Left lung (tissue), 10 donors: ENCODE data around the gene ENPP7. TPM values are rescaled to one million over a fixed set of nuclear protein-coding genes. Genes with fewer than 3 reads are reported as not detected.

ENCODE experiments used
- ATAC-seq: fragments of 200-7000 bp; cut with Tn5 transposase; one replicate; pipeline ENCODE4 v1.9.1; 2020; ENCODE audit warnings: moderate library complexity
- DNase-seq, 4 donors: peaks; one replicate each; pipeline ENCODE4 v3.0.0-alpha.2; 2013 to 2020
- H3K27ac ChIP-seq, 2 donors: fragments of 200-600 bp; sonication (generic) in 1 of 2; one replicate each; pipeline versions ENCODE4 v1.5.0 to v1.8.0; 2020 to 2021
- H3K27me3 ChIP-seq, 2 donors: fragments of 200-600 bp; sonication (generic) in 1 of 2; one replicate each; pipeline versions ENCODE4 v1.5.0 to v1.8.0; 2020 to 2021
- H3K36me3 ChIP-seq, 2 donors: fragments of 200-600 bp; sonication (generic) in 1 of 2; one replicate each; pipeline versions ENCODE4 v1.5.0 to v1.8.0; 2020 to 2021
- H3K4me1 ChIP-seq, 2 donors: fragments of 200-600 bp; one replicate each; pipeline ENCODE4 v1.8.0; 2021
- H3K4me3 ChIP-seq, 2 donors: fragments of 200-600 bp; sonication (generic) in 1 of 2; one replicate each; pipeline versions ENCODE4 v1.5.0 to v1.8.0; 2020 to 2021; ENCODE audit warnings: mild to moderate bottlenecking in 1 of 2
- H3K9me3 ChIP-seq, 2 donors: fragments of 200-600 bp; sonication (generic) in 1 of 2; one replicate each; pipeline versions ENCODE4 v1.5.0 to v1.8.0; 2020 to 2021
- CTCF ChIP-seq, 2 donors: fragments of 200-600 bp; sonication (generic) in 1 of 2; IDR thresholded peaks; one replicate each; pipeline versions ENCODE4 v1.5.0 to v1.8.0; 2021; ENCODE audit warnings: antibody characterized with exemption in 2 of 2
- intact Hi-C, 2 donors: fragments of 100-400 bp; cut with DNase I; formaldehyde crosslinking; loops; one replicate each; pipeline versions ENCODE4 v1.11.2 to v1.14.2; 2022
- polyA plus RNA-seq, 6 donors: library from polyadenylated mRNA; unstranded; fragments of 120-200 nt; gene quantifications; one replicate each; pipeline ENCODE4 v1.2.1, GENCODE V29; 2013; ENCODE audit not compliant: insufficient read length in 6 of 6
- total RNA-seq, 2 donors: library from RNA; stranded (reverse); fragmentation: NEBNext Ultra II Directional; extraction: Animal tissue kit (Norgen Biotek cat#: 25700); gene quantifications; one replicate each; pipeline ENCODE4 v1.2.1, GENCODE V29; 2021
- donor health status: DM: no; HTN: yes; CAD: no.
- donor health status: DM: no; HTN: no; CAD: no.

Gene ENPP7
- total and polyA plus RNA-seq, 8 donors = 0.18 TPM; not detected in 7

GRCh38 chr17:79691931-79692330 lies 38.8 kb upstream of the ENPP7 start:
- Histone ChIP-seq H3K27me3 (peaks cover 0 to 23% of the 10 kb centered on the region in 2 donors), H3K36me3 (no peaks in the 10 kb centered on the region), H3K9me3 (no peaks in the 10 kb centered on the region), H3K4me3 (no peak overlapping the region), H3K4me1 (peaks cover 12 to 16% of the 10 kb centered on the region in 2 donors), H3K27ac (no peak overlapping the region)
- no peak for TF ChIP-seq CTCF (IDR thresholded peaks at IDR 0.05)
- intact Hi-C loops = no loop called here
- peak in 1 of 4 donors; percentile 63 for DNase-seq
- ATAC-seq = peak; percentile 21

- Histone ChIP-seq H3K9me3 (no peaks in the 10 kb centered on the region), H3K27ac (no peak overlapping the region), H3K4me1 (peaks cover 12 to 16% of the 10 kb centered on the region in 2 donors), H3K36me3 (no peaks in the 10 kb centered on the region), H3K4me3 (no peak overlapping the region), H3K27me3 (peaks cover 0 to 29% of the 10 kb centered on the region in 2 donors)
- ATAC-seq (no peak), DNase-seq (no peak)
- no peak for TF ChIP-seq CTCF (IDR thresholded peaks at IDR 0.05)
- intact Hi-C loops = no loop called here
These were observed 37.3 kb upstream of the ENPP7 start for GRCh38 chr17:79693419-79693818.

- no peak for DNase-seq
- peaks cover 0 to 28% of the 10 kb centered on the region in 2 donors for H3K27me3 ChIP-seq
- peaks cover 12 to 16% of the 10 kb centered on the region in 2 donors for H3K4me1 ChIP-seq
- TF ChIP-seq CTCF (IDR thresholded peaks at IDR 0.05) = no peak
- no peak for ATAC-seq
- H3K4me3 ChIP-seq = no peak overlapping the region
- intact Hi-C loops = no loop called here
- no peak overlapping the region for H3K27ac ChIP-seq
- no peaks in the 10 kb centered on the region for H3K36me3 ChIP-seq
- no peaks in the 10 kb centered on the region for H3K9me3 ChIP-seq
These were observed 35.4 kb upstream of the ENPP7 start for GRCh38 chr17:79695293-79695790.

GRCh38 chr17:79695797-79696609 lies 34.7 kb upstream of the ENPP7 start:
- Histone ChIP-seq H3K36me3 (no peaks in the 10 kb centered on the region), H3K4me3 (no peak overlapping the region), H3K27me3 (peaks cover 0 to 28% of the 10 kb centered on the region in 2 donors), H3K27ac (no peak overlapping the region), H3K4me1 (peaks cover 12 to 16% of the 10 kb centered on the region in 2 donors), H3K9me3 (no peaks in the 10 kb centered on the region)
- TF ChIP-seq CTCF (IDR thresholded peaks at IDR 0.05) = no peak
- DNase-seq (peak in 2 of 4 donors; percentile 71 to 77), ATAC-seq (peak; percentile 83)
- intact Hi-C loops = no loop called here

GRCh38 chr17:79696610-79696982 lies 34.1 kb upstream of the ENPP7 start:
- no peak overlapping the region for H3K4me3 ChIP-seq
- DNase-seq = peak in 1 of 4 donors; percentile 67
- H3K9me3 ChIP-seq = no peaks in the 10 kb centered on the region
- H3K36me3 ChIP-seq = no peaks in the 10 kb centered on the region
- intact Hi-C loops = no loop called here
- ATAC-seq = no peak
- peaks cover 0 to 28% of the 10 kb centered on the region in 2 donors for H3K27me3 ChIP-seq
- H3K4me1 ChIP-seq = peaks cover 12 to 16% of the 10 kb centered on the region in 2 donors
- no peak for TF ChIP-seq CTCF (IDR thresholded peaks at IDR 0.05)
- H3K27ac ChIP-seq = no peak overlapping the region
